ENCODE data around the gene ARSG.

DNA sequence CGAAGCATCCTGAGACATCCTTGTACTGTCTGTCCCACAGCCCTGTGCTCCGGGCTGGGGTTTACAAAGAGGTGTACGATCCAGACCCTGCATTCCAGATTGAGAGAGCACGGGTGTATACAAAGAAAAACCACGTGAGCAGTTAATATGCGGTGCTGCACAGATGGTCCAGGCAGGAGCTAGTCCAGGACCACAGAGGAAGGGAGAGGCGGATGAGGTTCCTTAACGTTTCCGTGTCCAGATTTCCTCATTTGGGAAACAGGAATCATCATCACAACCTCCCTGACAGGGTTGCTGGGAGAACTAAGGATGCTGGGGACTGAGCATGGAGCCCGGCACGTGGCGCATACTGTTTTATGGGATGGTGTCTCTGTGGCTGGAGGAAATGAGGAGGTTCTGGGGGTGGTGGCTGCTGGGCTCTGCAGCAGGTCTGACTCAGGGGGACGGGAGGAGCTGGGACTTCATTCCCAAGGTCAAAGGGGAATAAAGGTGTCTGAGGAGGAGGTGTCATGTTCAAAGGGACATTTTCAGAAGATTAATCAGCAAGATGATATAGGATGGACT lies 139.8 kb downstream of the ARSG start:
- TF ChIP-seq, protein P1, sequence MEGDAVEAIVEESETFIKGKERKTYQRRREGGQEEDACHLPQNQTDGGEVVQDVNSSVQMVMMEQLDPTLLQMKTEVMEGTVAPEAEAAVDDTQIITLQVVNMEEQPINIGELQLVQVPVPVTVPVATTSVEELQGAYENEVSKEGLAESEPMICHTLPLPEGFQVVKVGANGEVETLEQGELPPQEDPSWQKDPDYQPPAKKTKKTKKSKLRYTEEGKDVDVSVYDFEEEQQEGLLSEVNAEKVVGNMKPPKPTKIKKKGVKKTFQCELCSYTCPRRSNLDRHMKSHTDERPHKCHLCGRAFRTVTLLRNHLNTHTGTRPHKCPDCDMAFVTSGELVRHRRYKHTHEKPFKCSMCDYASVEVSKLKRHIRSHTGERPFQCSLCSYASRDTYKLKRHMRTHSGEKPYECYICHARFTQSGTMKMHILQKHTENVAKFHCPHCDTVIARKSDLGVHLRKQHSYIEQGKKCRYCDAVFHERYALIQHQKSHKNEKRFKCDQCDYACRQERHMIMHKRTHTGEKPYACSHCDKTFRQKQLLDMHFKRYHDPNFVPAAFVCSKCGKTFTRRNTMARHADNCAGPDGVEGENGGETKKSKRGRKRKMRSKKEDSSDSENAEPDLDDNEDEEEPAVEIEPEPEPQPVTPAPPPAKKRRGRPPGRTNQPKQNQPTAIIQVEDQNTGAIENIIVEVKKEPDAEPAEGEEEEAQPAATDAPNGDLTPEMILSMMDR (optimal IDR thresholded peaks at IDR 0.05 in 1 of 3, IDR thresholded peaks at IDR 0.05 in 1 of 3, conservative IDR thresholded peaks at IDR 0.05 in 1 of 3; ENCODE audit: extremely low read depth in 1 of 3, insufficient read depth in 2 of 3, low read length in 3 of 3): no peak
- TF ChIP-seq EZH2 (IDR thresholded peaks at IDR 0.05; ENCODE audit: low read length): no peak
